GM12878 (cell line): ENCODE results near the gene OXCT1. TPM values are rescaled to one million over a fixed set of nuclear protein-coding genes. Genes with fewer than 3 reads are reported as not detected.

Experiments
- ATAC-seq: fragments of 200-7000 bp; cut with Tn5 transposase; 3 replicates; pipeline ENCODE4 v1.9.1; 2020; ENCODE audit warnings: mild to moderate bottlenecking, moderate library complexity
- BruUV-seq: library from RNA; stranded (reverse); fragments of 400-500 nt; replicated peaks from 2 replicates; lab custom pipeline; 2021; lab: Mats Ljungman, UMichigan
- CTCF ChIA-PET: fragments of 300-600 bp; sonication (Branson Sonifier 250); formaldehyde crosslinking; extraction: SDS; loops from one replicate; lab custom pipeline; 2021; ENCODE audit warnings: inconsistent platforms; lab: Yijun Ruan, JAX
- POLR2A ChIA-PET: fragments of 350-600 bp; formaldehyde crosslinking; extraction: SDS; loops from one replicate; lab custom pipeline; 2021; ENCODE audit warnings: inconsistent platforms; lab: Charles Lee
- RAD21 ChIA-PET: fragments of 300-600 bp; sonication (Branson Sonifier 250); formaldehyde crosslinking; loops from one replicate; lab custom pipeline; 2023; ENCODE audit warnings: antibody characterized with exemption; ENCODE audit not compliant: unreplicated experiment; lab: Charles Lee
- SMC1A ChIA-PET: fragments of 300-600 bp; sonication (Branson Sonifier 250); formaldehyde crosslinking; loops from one replicate; lab custom pipeline; 2023; ENCODE audit not compliant: unreplicated experiment, uncharacterized antibody; lab: Charles Lee
- DNase-seq: peaks from one replicate; pipeline ENCODE4 v3.0.0-alpha.2; 2011; ENCODE audit warnings: low read depth, low spot score
- FAIRE-seq: peaks from 3 replicates; lab custom pipeline; 2011; peaks lifted over from hg19 to GRCh38; lab: Jason Lieb, UNC
- H2AFZ ChIP-seq: 2 replicates; pipeline ENCODE4 v1.6.0; 2011; ENCODE audit warnings: low read depth, low read length, control low read depth; ENCODE audit not compliant: control insufficient read depth
- H3K27ac ChIP-seq: 2 replicates; pipeline ENCODE4 v1.5.1; 2011; ENCODE audit warnings: control low read depth; ENCODE audit not compliant: control insufficient read depth, insufficient read depth
- H3K27me3 ChIP-seq, 2 experiments: replicated peaks in 1 of 2; 2 replicates each; pipeline versions ENCODE4 v1.6.0 to v1.6.1; 2011; ENCODE audit warnings: low read length in 1 of 2; ENCODE audit not compliant: control insufficient read depth in 2 of 2, insufficient read depth in 2 of 2
- H3K36me3 ChIP-seq, 2 experiments: 2 replicates each; pipeline ENCODE4 v1.5.1; 2011; ENCODE audit warnings: low read length in 1 of 2; ENCODE audit not compliant: control insufficient read depth in 2 of 2, insufficient read depth in 2 of 2
- H3K4me1 ChIP-seq: 2 replicates; pipeline ENCODE4 v1.6.1; 2011; ENCODE audit warnings: mild to moderate bottlenecking, low read length, moderate library complexity, mixed read lengths; ENCODE audit not compliant: control insufficient read depth, insufficient read depth
- H3K4me2 ChIP-seq: 2 replicates; pipeline ENCODE4 v1.6.0; 2011; ENCODE audit warnings: control low read depth; ENCODE audit not compliant: control insufficient read depth, insufficient read depth
- H3K4me3 ChIP-seq: fragments of 200-600 bp; sonication (generic); 2 replicates; pipeline ENCODE4 v1.5.1; 2016
- H3K79me2 ChIP-seq: 2 replicates; pipeline ENCODE4 v1.6.0; 2011; ENCODE audit warnings: low read length; ENCODE audit not compliant: control insufficient read depth, insufficient read depth
- H3K9ac ChIP-seq: 2 replicates; pipeline ENCODE4 v1.8.0; 2011; ENCODE audit warnings: low read length, control low read depth, mixed read lengths; ENCODE audit not compliant: control insufficient read depth, insufficient read depth
- H3K9me3 ChIP-seq: replicated peaks from 3 replicates; pipeline ENCODE4 v1.5.1; 2011; ENCODE audit warnings: mild to moderate bottlenecking, low read length; ENCODE audit not compliant: control insufficient read depth, insufficient read depth
- H4K20me1 ChIP-seq: 2 replicates; pipeline ENCODE4 v1.6.0; 2011; ENCODE audit not compliant: control insufficient read depth, insufficient read depth
- EGR1 ChIP-seq, 2 experiments: IDR thresholded peaks; 1 replicate in 1 of 2; 2 replicates in 1 of 2; pipeline ENCODE4 v1.6.1; 2011 to 2012; ENCODE audit warnings: low read depth in 2 of 2, low read length in 2 of 2, borderline replicate concordance in 1 of 2, mild to moderate bottlenecking in 1 of 2, moderate library complexity in 1 of 2
- NFYB ChIP-seq: IDR thresholded peaks from 2 replicates; pipeline ENCODE4 v1.6.1; 2011; ENCODE audit warnings: low read depth, mild to moderate bottlenecking, low read length, improper control_type of control experiment, moderate library complexity; ENCODE audit not compliant: insufficient read depth
- NR2C1 ChIP-seq: fragments of 450-650 bp; IDR thresholded peaks from 2 replicates; pipeline ENCODE4 v1.6.1; 2017; ENCODE audit warnings: antibody characterized with exemption, mild to moderate bottlenecking, moderate library complexity
- STAT1 ChIP-seq: fragments of 450-650 bp; conservative IDR thresholded peaks from 2 replicates; pipeline ENCODE4 v1.6.1; 2014; ENCODE audit warnings: antibody characterized with exemption, mild to moderate bottlenecking
- WGBS: methylation state at CpG from one replicate; pipeline ENCODE4 v1.1.6; 2016; ENCODE audit warnings: low lambda C conversion rate; ENCODE audit not compliant: insufficient replicate concordance, insufficient coverage; ENCODE audit errors: missing lambda C conversion rate; 5-methylcytosine and 5-hydroxymethylcytosine counted together
- in situ Hi-C: fragments of 300-500 bp; cut with MboI; formaldehyde crosslinking; loops from 9 replicates; pipeline ENCODE4 v1.14.3; 2018; ENCODE audit warnings: mixed read lengths
- intact Hi-C: fragments of 100-400 bp; cut with micrococcal nuclease; formaldehyde crosslinking; loops from one replicate; pipeline ENCODE4 v1.14.2; 2022; ENCODE audit not compliant: unreplicated experiment
- polyA plus RNA-seq, 11 experiments: library from polyadenylated mRNA; depleted of rRNA in 4 of 11; unstranded in 6 of 11; stranded (reverse) in 5 of 11; fragments of >200 nt; fragmentation: Nextera tagmentation in 4 of 11; fragmentation: Illumina TruSeq in 1 of 11; extraction: Ambion mirVana in 4 of 11; extraction: Trizol in 1 of 11; gene quantifications; 1 replicate in 1 of 11; 2 replicates in 10 of 11; pipeline versions ENCODE4 v1.2.1 to v1.2.3, GENCODE V29; 2011 to 2016; ENCODE audit warnings: inconsistent platforms in 2 of 11, missing spikeins in 2 of 11, low read depth in 1 of 11
- total RNA-seq, 4 experiments: library from RNA; depleted of rRNA in 3 of 4; stranded (reverse); fragments of >200 nt in 3 of 4; fragmentation: Illumina TruSeq in 1 of 4; extraction: Trizol in 1 of 4; gene quantifications; 2 replicates each; pipeline versions ENCODE4 v1.2.1 to v1.2.3, GENCODE V29; 2013 to 2021
- TF ChIP-seq, protein P1 (sequence below): fragments of 450-650 bp; IDR thresholded peaks from 2 replicates; pipeline ENCODE4 v1.6.1; 2016; ENCODE audit warnings: mild to moderate bottlenecking, moderate library complexity, borderline replicate concordance
- TF ChIP-seq, protein P2 (sequence below): fragments of 450-650 bp; formaldehyde crosslinking; IDR thresholded peaks from 2 replicates; pipeline ENCODE4 v1.4.0; 2022; ENCODE audit warnings: mild to moderate bottlenecking, moderate library complexity
- TF ChIP-seq, protein P3 (sequence below): IDR thresholded peaks from 2 replicates; pipeline ENCODE4 v1.6.1; 2012; ENCODE audit warnings: improper control_type of control experiment, low read depth, low read length; ENCODE audit not compliant: insufficient replicate concordance

The OXCT1 gene
- total and polyA plus RNA-seq, 10 of the 15 experiments (the other 5 are each of a cell fraction or from before 2014, with no cell fraction given), result 46.9 to 103 (median 70.5) TPM

DNA sequence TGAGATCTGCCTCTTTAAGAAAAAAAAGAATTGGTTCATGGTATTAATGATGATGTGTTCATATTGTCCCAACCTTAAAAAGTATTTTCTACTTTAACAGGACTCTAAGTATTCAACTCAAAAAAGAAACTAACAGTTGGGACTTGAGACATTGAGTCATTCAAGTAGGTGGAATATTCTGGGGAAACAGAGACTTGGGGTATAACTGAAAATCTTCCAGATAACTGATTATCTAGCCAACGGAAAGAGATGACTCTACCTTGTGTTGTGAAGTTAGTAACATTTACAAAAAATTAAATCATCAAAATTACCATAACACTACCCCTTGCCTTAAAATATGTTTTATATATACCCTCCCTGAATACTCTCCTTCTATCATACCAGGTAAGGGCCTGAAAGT is 19.1 kb downstream of the OXCT1 start (continued):
- TF ChIP-seq, protein P1, sequence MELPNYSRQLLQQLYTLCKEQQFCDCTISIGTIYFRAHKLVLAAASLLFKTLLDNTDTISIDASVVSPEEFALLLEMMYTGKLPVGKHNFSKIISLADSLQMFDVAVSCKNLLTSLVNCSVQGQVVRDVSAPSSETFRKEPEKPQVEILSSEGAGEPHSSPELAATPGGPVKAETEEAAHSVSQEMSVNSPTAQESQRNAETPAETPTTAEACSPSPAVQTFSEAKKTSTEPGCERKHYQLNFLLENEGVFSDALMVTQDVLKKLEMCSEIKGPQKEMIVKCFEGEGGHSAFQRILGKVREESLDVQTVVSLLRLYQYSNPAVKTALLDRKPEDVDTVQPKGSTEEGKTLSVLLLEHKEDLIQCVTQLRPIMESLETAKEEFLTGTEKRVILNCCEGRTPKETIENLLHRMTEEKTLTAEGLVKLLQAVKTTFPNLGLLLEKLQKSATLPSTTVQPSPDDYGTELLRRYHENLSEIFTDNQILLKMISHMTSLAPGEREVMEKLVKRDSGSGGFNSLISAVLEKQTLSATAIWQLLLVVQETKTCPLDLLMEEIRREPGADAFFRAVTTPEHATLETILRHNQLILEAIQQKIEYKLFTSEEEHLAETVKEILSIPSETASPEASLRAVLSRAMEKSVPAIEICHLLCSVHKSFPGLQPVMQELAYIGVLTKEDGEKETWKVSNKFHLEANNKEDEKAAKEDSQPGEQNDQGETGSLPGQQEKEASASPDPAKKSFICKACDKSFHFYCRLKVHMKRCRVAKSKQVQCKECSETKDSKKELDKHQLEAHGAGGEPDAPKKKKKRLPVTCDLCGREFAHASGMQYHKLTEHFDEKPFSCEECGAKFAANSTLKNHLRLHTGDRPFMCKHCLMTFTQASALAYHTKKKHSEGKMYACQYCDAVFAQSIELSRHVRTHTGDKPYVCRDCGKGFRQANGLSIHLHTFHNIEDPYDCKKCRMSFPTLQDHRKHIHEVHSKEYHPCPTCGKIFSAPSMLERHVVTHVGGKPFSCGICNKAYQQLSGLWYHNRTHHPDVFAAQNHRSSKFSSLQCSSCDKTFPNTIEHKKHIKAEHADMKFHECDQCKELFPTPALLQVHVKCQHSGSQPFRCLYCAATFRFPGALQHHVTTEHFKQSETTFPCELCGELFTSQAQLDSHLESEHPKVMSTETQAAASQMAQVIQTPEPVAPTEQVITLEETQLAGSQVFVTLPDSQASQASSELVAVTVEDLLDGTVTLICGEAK, result no peak

DNA sequence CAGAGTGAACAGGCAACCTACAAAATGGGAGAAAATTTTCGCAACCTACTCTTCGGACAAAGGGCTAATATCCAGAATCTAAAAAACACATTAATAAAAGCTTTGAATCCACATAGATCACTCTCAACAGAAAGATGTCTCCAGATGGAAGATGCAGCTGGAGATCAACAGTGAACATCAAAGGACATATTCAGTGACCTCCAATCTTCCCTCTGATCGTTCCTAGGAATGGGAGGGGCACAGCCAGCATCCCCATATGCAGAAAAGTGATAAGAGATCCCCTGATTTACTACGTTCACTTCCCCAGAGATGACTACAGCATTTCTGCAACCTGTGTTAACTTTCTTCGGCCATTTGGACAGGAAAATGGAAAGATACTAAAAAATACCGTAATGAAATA is 21.2 kb downstream of the OXCT1 start:
- Histone ChIP-seq H3K4me2 (no peak overlapping the region), H3K9me3 (no peaks in the 10 kb centered on the region; the same call in none of the 3 replicates), H3K9ac (no peak overlapping the region), H3K36me3 (peaks cover 3 to 33% of the 10 kb centered on the region in 2 experiments), H2AFZ (no peak overlapping the region), H4K20me1 (no peaks in the 10 kb centered on the region), H3K4me3 (no peak overlapping the region), H3K27ac (no peak overlapping the region), H3K4me1 (no peaks in the 10 kb centered on the region), H3K27me3 (no peaks in the 10 kb centered on the region), H3K79me2 (no peaks in the 10 kb centered on the region)
- POLR2A ChIA-PET, result no interaction called here
- no TSS peak for BruUV-seq
- FAIRE-seq (no peak), ATAC-seq (no peak), DNase-seq (no peak)
- intact Hi-C loops, result no loop called here
- SMC1A ChIA-PET, result interaction anchor here (0.9 to 2.5 kb wide), 2 partner anchors 208 to 1040 kb away, joined by 3 to 16 read pairs; no protein-coding TSS in a partner anchor
- in situ Hi-C loops, result loop anchor here (25.0 kb wide), 1 partner anchor 562 kb away; no protein-coding TSS in a partner anchor
- RAD21 ChIA-PET, result no interaction called here
- CTCF ChIA-PET, result interaction anchor here (2.3 to 2.5 kb wide), 2 partner anchors 157 to 208 kb away, joined by 5 to 8 read pairs; no protein-coding TSS in a partner anchor
- whole genome bisulfite sequencing, result 92% methylated on average over 6 of the region's 6 CpGs
- no peak for TF ChIP-seq STAT1
- TF ChIP-seq, protein P2, sequence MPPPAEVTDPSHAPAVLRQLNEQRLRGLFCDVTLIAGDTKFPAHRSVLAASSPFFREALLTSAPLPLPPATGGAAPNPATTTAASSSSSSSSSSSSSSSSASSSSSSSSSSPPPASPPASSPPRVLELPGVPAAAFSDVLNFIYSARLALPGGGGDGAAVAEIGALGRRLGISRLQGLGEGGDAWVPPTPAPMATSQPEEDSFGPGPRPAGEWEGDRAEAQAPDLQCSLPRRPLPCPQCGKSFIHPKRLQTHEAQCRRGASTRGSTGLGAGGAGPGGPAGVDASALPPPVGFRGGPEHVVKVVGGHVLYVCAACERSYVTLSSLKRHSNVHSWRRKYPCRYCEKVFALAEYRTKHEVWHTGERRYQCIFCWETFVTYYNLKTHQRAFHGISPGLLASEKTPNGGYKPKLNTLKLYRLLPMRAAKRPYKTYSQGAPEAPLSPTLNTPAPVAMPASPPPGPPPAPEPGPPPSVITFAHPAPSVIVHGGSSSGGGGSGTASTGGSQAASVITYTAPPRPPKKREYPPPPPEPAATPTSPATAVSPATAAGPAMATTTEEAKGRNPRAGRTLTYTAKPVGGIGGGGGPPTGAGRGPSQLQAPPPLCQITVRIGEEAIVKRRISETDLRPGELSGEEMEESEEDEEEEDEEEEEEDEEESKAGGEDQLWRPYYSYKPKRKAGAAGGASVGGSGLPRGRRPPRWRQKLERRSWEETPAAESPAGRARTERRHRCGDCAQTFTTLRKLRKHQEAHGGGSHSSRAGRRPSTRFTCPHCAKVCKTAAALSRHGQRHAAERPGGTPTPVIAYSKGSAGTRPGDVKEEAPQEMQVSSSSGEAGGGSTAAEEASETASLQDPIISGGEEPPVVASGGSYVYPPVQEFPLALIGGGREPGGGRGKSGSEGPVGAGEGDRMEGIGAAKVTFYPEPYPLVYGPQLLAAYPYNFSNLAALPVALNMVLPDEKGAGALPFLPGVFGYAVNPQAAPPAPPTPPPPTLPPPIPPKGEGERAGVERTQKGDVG (CRISPR knock-in tag), result no peak
- TF ChIP-seq, protein P3, sequence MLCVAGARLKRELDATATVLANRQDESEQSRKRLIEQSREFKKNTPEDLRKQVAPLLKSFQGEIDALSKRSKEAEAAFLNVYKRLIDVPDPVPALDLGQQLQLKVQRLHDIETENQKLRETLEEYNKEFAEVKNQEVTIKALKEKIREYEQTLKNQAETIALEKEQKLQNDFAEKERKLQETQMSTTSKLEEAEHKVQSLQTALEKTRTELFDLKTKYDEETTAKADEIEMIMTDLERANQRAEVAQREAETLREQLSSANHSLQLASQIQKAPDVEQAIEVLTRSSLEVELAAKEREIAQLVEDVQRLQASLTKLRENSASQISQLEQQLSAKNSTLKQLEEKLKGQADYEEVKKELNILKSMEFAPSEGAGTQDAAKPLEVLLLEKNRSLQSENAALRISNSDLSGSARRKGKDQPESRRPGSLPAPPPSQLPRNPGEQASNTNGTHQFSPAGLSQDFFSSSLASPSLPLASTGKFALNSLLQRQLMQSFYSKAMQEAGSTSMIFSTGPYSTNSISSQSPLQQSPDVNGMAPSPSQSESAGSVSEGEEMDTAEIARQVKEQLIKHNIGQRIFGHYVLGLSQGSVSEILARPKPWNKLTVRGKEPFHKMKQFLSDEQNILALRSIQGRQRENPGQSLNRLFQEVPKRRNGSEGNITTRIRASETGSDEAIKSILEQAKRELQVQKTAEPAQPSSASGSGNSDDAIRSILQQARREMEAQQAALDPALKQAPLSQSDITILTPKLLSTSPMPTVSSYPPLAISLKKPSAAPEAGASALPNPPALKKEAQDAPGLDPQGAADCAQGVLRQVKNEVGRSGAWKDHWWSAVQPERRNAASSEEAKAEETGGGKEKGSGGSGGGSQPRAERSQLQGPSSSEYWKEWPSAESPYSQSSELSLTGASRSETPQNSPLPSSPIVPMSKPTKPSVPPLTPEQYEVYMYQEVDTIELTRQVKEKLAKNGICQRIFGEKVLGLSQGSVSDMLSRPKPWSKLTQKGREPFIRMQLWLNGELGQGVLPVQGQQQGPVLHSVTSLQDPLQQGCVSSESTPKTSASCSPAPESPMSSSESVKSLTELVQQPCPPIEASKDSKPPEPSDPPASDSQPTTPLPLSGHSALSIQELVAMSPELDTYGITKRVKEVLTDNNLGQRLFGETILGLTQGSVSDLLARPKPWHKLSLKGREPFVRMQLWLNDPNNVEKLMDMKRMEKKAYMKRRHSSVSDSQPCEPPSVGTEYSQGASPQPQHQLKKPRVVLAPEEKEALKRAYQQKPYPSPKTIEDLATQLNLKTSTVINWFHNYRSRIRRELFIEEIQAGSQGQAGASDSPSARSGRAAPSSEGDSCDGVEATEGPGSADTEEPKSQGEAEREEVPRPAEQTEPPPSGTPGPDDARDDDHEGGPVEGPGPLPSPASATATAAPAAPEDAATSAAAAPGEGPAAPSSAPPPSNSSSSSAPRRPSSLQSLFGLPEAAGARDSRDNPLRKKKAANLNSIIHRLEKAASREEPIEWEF, result no peak
- TF ChIP-seq NFYB, result no peak
- no peak for TF ChIP-seq EGR1 (IDR thresholded peaks at IDR 0.05; ENCODE audit: borderline replicate concordance in 1 of 2, low read depth in 2 of 2, low read length in 2 of 2)
- no peak for TF ChIP-seq NR2C1
